ENCODE data around the gene DLEC1. TPM values are rescaled to one million over a fixed set of nuclear protein-coding genes. Genes with fewer than 3 reads are reported as not detected.

DLEC1 gene
- total and polyA plus RNA-seq, 7 donors: 0.01 to 0.09 (median 0.05) TPM; not detected in 2

GRCh38 chr3:38006031-38006430 is 33.0 kb upstream of the DLEC1 start:
- 87 to 93% (median 92%) methylated on average over 5 of the region's 5 CpGs for WGBS, 3 donors
- ATAC-seq: no peak
- Histone ChIP-seq H3K9me3 (no peaks in the 10 kb centered on the region), H3K4me3 (no peak overlapping the region), H3K27me3 (ENCODE audit: insufficient read depth in 3 of 3, low read length in 2 of 3) (no peaks in the 10 kb centered on the region), H3K36me3 (ENCODE audit: insufficient read depth in 1 of 2, low read depth in 1 of 2) (peaks cover 0 to 5% of the 10 kb centered on the region in 2 donors), H3K27ac (no peak overlapping the region), H3K4me1 (peaks cover 6% of the 10 kb centered on the region)
- peak in 1 of 2 donors; percentile 36 for DNase-seq
- intact Hi-C loops (cut with DNase I): loop anchor here in 1 of 2 donors (10.0 kb wide), 1 partner anchor 151 kb away; no protein-coding TSS in a partner anchor
- TF ChIP-seq, protein P1, sequence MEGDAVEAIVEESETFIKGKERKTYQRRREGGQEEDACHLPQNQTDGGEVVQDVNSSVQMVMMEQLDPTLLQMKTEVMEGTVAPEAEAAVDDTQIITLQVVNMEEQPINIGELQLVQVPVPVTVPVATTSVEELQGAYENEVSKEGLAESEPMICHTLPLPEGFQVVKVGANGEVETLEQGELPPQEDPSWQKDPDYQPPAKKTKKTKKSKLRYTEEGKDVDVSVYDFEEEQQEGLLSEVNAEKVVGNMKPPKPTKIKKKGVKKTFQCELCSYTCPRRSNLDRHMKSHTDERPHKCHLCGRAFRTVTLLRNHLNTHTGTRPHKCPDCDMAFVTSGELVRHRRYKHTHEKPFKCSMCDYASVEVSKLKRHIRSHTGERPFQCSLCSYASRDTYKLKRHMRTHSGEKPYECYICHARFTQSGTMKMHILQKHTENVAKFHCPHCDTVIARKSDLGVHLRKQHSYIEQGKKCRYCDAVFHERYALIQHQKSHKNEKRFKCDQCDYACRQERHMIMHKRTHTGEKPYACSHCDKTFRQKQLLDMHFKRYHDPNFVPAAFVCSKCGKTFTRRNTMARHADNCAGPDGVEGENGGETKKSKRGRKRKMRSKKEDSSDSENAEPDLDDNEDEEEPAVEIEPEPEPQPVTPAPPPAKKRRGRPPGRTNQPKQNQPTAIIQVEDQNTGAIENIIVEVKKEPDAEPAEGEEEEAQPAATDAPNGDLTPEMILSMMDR (IDR thresholded peaks at IDR 0.05): no peak

GRCh38 chr3:38006445-38006995 is 32.5 kb upstream of the DLEC1 start:
- H3K36me3 ChIP-seq (ENCODE audit: insufficient read depth in 1 of 2, low read depth in 1 of 2): peaks cover 0 to 5% of the 10 kb centered on the region in 2 donors
- no peaks in the 10 kb centered on the region for H3K27me3 ChIP-seq (ENCODE audit: insufficient read depth in 3 of 3, low read length in 2 of 3)
- H3K4me3 ChIP-seq: no peak overlapping the region
- H3K4me1 ChIP-seq: peaks cover 6% of the 10 kb centered on the region
- DNase-seq (peak in 1 of 2 donors; percentile 46), ATAC-seq (no peak)
- TF ChIP-seq, protein P1 (IDR thresholded peaks at IDR 0.05): no peak
- intact Hi-C loops (cut with DNase I): loop anchor here in 1 of 2 donors (10.0 kb wide), 1 partner anchor 152 kb away; no protein-coding TSS in a partner anchor
- 72 to 90% (median 81%) methylated on average over 16 of the region's 16 CpGs for WGBS, 3 donors
- H3K27ac ChIP-seq: no peak overlapping the region
- H3K9me3 ChIP-seq: no peaks in the 10 kb centered on the region

- no peak for ATAC-seq
- intact Hi-C loops (cut with DNase I): loop anchor here in 1 of 2 donors (10.0 kb wide), 1 partner anchor 153 kb away; no protein-coding TSS in a partner anchor
Observed at GRCh38 chr3:38007754-38008090, 31.3 kb upstream of the DLEC1 start.

GRCh38 chr3:38008191-38008701 is 30.8 kb upstream of the DLEC1 start:
- 91 to 94% (median 91%) methylated on average over 19 of the region's 19 CpGs for WGBS, 3 donors
- no peak overlapping the region for H3K4me3 ChIP-seq
- no peak for ATAC-seq
- intact Hi-C loops (cut with DNase I): loop anchor here in 1 of 2 donors (10.0 kb wide), 1 partner anchor 153 kb away; no protein-coding TSS in a partner anchor
- no peaks in the 10 kb centered on the region for H3K27me3 ChIP-seq (ENCODE audit: insufficient read depth in 3 of 3, low read length in 2 of 3)
- peaks cover 0 to 5% of the 10 kb centered on the region in 2 donors for H3K36me3 ChIP-seq (ENCODE audit: insufficient read depth in 1 of 2, low read depth in 1 of 2)
- peaks cover 6% of the 10 kb centered on the region for H3K4me1 ChIP-seq
- DNase-seq: peak in 1 of 2 donors; percentile 35
- no peak overlapping the region for H3K27ac ChIP-seq
- no peaks in the 10 kb centered on the region for H3K9me3 ChIP-seq
- TF ChIP-seq, protein P1 (IDR thresholded peaks at IDR 0.05): no peak

More at GRCh38 chr3:38007754-38008090, 31.3 kb upstream of the DLEC1 start:
- peak in 1 of 2 donors; percentile 37 for DNase-seq
- 91 to 93% (median 91%) methylated on average over 6 to 7 of the region's 7 CpGs for WGBS, 3 donors
- H3K4me1 ChIP-seq: peaks cover 6% of the 10 kb centered on the region
- H3K27ac ChIP-seq: no peak overlapping the region
- TF ChIP-seq, protein P1 (IDR thresholded peaks at IDR 0.05): no peak
- peaks cover 0 to 5% of the 10 kb centered on the region in 2 donors for H3K36me3 ChIP-seq (ENCODE audit: insufficient read depth in 1 of 2, low read depth in 1 of 2)
- no peaks in the 10 kb centered on the region for H3K27me3 ChIP-seq (ENCODE audit: insufficient read depth in 3 of 3, low read length in 2 of 3)
- no peaks in the 10 kb centered on the region for H3K9me3 ChIP-seq
- H3K4me3 ChIP-seq: no peak overlapping the region

Data from psoas muscle (tissue), 8 donors.